ENCODE data around the gene KIFC1. TPM values are rescaled to one million over a fixed set of nuclear protein-coding genes. Genes with fewer than 3 reads are reported as not detected.

Gene KIFC1, protein sequence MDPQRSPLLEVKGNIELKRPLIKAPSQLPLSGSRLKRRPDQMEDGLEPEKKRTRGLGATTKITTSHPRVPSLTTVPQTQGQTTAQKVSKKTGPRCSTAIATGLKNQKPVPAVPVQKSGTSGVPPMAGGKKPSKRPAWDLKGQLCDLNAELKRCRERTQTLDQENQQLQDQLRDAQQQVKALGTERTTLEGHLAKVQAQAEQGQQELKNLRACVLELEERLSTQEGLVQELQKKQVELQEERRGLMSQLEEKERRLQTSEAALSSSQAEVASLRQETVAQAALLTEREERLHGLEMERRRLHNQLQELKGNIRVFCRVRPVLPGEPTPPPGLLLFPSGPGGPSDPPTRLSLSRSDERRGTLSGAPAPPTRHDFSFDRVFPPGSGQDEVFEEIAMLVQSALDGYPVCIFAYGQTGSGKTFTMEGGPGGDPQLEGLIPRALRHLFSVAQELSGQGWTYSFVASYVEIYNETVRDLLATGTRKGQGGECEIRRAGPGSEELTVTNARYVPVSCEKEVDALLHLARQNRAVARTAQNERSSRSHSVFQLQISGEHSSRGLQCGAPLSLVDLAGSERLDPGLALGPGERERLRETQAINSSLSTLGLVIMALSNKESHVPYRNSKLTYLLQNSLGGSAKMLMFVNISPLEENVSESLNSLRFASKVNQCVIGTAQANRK
- total RNA-seq: 20.3 and 33.6 TPM in 2 replicates

DNA sequence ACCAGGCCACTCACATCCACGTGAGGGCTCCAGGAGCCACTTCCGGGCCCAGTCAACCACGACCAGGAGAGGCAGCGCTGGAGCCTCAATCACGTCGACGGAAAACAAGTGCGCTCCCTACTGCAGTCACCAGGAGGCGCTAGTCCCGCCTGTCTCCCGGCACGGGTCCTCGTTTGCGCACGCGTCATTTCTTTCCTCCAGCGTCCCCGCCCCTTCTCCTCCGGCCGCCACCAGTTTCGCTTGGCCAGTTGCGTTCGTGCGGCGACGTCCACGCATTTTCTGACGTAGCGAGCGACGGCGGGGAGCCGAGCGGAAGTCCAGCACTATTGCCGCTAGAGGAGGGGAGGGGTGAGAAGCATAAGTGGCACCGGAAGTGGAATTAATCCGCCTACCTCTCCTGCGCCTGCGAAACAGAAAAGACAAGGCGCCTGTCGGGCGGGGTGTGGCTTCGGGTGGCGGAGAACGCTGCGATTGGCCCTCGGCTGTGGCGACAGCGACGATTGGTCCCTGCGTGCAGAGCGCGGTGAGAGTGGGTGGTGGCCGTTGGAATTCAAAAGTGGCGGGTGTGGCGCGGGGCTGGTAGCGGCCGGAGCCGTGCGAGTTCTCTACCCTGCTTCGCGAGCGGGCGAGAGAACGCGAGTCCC is at the start of gene KIFC1:
Gene KIFC1, plus strand, starts transcription at position 546 of the 644 bp plus-strand sequence. CDS start 163 bp downstream, outside the sequence.

DNA sequence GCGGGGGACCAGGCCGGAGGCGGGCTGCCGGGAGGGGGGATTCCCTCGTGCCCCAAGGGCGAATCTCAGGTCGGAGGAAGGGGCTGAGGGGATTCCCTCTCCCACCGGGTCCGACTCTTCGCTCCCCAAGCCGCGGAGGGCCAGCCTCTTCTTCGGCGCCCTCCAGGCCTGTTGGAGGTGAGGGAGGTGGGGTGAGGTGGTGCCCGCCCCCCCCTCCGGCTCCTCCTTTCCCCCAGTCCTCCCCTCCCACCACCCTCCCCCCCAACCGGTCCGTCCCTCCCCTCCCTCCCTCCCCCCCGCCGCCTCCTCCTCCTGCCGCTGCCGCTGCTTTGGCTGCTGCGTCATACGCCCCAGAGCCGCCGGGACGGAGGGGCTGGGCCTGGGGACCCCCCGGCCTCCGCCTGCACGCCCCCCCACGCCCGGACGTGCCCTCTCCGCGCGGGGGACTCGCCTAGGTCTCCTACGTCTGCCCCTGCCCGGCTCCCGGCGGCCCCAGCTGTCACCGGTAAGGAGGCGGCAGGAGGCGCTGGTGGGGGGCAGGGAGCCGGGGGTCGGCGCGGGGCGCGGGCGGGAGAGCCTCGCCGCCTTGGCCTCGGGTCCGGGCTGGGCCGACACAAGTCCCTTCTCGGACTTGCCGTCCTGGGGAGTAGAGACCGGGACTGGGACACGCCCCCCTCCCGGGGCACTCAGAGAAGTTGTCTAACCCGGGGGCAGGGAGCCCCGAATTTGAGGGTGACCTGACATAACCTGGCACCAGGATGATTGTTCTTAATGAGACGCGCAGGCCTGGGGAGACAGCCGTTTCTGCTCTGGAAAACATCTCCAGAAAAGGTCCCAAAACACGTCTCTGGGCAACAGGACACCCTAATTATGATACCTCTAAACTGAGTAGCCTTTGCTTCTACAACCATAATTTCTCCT is 19.3 kb downstream of the KIFC1 start, which contains the start of gene PHF1:
Gene PHF1, plus strand, starts transcription at position 304 of the 921 bp plus-strand sequence. CDS start 1,250 bp downstream, outside the sequence.

DNA sequence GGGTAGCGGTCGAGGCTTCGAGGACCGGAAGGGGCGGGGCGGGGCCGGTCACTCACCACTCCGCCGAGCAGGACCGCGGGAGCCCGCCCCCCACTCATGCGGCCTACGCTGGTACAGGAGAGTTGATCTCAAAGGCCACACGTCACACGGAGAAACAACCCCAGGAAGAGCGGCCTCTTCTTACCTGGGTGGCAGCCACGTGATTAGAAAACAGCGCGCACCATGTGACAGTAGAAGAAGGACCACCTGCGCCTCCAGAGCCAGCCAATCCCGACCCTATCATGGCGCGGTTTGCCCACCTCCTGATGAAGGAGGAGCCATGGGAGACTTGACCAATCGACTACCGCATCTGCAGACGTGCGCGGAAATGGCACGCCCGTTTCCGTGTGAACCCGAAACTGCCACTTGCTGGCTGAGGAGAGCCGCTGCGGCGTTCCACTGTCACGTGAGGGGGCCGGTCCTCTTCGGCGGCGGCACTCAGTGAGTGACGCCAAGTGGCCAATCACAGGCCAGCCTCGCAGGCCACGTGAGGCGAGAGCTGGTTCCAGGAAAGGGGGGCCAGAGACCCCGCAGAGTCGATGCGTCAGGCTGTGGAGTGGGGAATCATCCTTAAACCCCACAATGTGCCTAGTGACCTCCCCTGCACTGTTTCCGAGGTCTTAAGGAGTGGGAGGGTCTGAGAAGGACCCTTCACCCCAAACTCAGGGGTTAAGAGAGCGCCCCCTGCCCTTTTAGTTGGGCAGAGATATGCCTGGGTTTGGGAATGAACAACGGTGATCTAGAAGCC is 26.5 kb downstream of the KIFC1 start, which contains the start of gene CUTA:
Gene CUTA, minus strand, starts transcription at position 205 of the 787 bp plus-strand sequence. Its CDS starts 107 bp downstream, at position 98.

DNA sequence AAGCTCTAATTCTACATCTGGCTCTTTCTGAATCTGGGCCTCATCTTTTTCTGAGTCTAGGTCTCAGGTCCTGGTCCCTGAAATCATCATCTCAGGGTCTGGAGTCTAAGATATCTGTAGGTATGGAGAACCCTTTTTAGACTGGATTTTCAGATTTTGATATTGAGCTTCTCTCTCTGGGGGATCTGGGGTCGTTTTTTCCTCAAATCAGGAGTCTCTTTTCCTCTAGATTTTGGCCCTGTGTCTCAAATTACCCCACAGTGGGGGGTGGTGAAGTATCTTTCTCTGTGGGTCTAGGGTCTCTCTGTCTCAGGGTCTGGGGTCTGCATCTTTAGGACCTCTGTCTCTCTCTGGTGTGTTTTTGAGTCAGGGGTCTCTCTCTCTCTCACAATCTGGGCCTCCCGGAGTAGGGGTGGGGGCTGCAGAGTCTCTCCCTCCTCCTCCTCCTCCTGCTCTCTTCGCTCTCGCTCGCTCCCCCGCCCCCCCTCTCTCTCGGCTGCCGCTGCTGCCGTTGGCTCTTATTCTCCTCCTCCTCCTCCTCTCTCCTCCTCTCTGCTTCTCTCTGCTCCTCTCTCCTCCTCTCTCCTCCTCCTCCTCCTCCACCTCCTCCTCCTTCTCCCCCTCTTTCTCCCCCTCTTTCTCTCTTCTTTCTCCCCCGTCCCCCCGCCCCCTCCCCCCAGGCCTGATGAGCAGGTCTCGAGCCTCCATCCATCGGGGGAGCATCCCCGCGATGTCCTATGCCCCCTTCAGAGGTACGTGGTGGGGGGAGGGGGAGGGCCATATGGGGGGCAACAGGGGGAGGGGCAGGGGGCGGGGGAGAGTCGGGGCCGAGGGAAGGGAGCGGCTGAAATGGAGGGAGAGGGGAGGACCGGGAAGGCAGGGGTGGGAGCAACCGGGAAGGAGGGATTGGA is 28.2 kb downstream of the KIFC1 start, which contains the start of gene SYNGAP1:
Gene SYNGAP1, plus strand, starts transcription at position 486 of the 911 bp plus-strand sequence. Its CDS starts 200 bp downstream, at position 686.

DNA sequence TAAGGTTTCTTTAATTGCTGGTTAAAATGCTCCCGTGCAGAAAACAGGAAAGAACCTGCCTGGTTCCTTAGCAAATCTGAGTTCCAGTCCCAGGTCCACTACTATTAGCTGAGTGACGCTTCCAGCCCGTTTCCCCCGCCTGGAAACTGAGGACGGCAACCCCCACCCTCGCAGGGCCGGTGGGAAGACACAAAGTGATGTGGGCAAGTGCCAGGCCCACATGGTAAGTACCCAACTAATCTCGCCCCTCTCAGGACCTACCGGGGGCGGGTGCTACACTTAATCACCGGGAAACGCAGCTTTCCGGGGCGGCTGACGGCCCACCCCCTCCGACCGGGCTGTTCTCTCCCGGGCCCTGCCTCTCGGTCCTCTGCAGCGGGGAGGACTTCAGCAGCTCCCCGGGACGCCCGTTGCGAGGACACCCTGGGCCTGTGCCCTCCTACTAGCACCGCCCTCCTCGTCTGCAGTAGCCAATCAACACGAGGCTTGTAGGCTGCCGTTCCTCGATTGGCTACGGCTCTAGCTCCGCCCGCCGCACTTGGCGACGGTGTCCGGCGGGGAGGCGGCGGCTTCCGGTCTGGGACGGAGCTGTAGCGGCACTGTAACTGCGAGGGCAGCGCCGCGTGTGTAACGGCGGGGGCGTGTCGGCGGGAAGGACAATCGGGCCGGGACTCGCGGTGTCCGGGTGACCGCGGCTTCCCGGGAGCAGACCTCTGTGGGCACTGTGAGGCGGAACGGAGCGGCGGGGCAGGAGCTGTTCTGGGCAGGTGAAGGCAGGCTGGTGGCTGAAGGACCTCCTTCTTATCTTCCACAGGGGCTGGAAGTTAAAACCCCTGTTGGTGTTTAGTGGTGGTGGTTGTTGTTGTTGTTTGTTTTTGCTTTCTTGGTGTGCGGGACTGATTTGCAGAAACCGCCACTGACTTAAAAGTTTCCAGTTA is 62.7 kb downstream of the KIFC1 start, which contains the start of gene ZBTB9:
Gene ZBTB9, plus strand, starts transcription at position 568 of the 938 bp plus-strand sequence. CDS start 525 bp downstream, outside the sequence.

Small RNA genes within 50 kb of the gene (small RNA-seq; reads per million reads assigned to genes)
- gene RPL35AP4 (not detected), gene ZBTB9 (not detected)

Other genes with a start within 250 kb of the KIFC1 start
- gene COL11A2, start 199.4 kb upstream of the KIFC1 start, total RNA-seq: 0.19 and 0.33 TPM in 2 replicates
- gene RXRB, start 191.2 kb upstream of the KIFC1 start, total RNA-seq: 18.8 and 25.5 TPM in 2 replicates
- 78.8 and 81.7 TPM in 2 replicates for gene SLC39A7, start 191.0 kb upstream of the KIFC1 start, total RNA-seq
- 2.8 and 4.9 TPM in 2 replicates for gene HSD17B8, start 187.2 kb upstream of the KIFC1 start, total RNA-seq
- gene RING1, start 183.3 kb upstream of the KIFC1 start, total RNA-seq: 18.3 and 27.1 TPM in 2 replicates
- gene VPS52, start 119.9 kb upstream of the KIFC1 start, total RNA-seq: 41.3 and 46.1 TPM in 2 replicates
- 2,652 and 3,161 TPM in 2 replicates for gene RPS18, start 119.7 kb upstream of the KIFC1 start, total RNA-seq
- gene B3GALT4, start 114.7 kb upstream of the KIFC1 start, total RNA-seq: 2.6 and 5.9 TPM in 2 replicates
- 78.6 and 99.3 TPM in 2 replicates for gene WDR46, start 102.6 kb upstream of the KIFC1 start, total RNA-seq
- 27.4 and 34.7 TPM in 2 replicates for gene PFDN6, start 102.2 kb upstream of the KIFC1 start, total RNA-seq
- 61.8 and 67.0 TPM in 2 replicates for gene RGL2, start 92.9 kb upstream of the KIFC1 start, total RNA-seq
- 126 and 163 TPM in 2 replicates for gene TAPBP, start 77.7 kb upstream of the KIFC1 start, total RNA-seq
- 12.6 and 15.0 TPM in 2 replicates for gene ZBTB22, start 74.1 kb upstream of the KIFC1 start, total RNA-seq
- 41.5 and 56.4 TPM in 2 replicates for gene DAXX, start 68.9 kb upstream of the KIFC1 start, total RNA-seq
- 15.5 and 16.0 TPM in 2 replicates for gene PHF1, start 19.2 kb downstream of the KIFC1 start, total RNA-seq
- gene CUTA, start 26.3 kb downstream of the KIFC1 start, total RNA-seq: 61.8 and 63.0 TPM in 2 replicates
- 3.6 and 5.3 TPM in 2 replicates for gene SYNGAP1, start 28.2 kb downstream of the KIFC1 start, total RNA-seq
- 5.3 and 7.8 TPM in 2 replicates for gene ZBTB9, start 62.8 kb downstream of the KIFC1 start, total RNA-seq
- 29.7 and 31.0 TPM in 2 replicates for gene BAK1, start 188.5 kb downstream of the KIFC1 start, total RNA-seq
- gene ITPR3, start 229.5 kb downstream of the KIFC1 start, total RNA-seq: 35.3 and 57.6 TPM in 2 replicates

All from vein endothelial cell (primary cell).